ENCODE measurements around the gene PRKCZ. TPM values are rescaled to one million over a fixed set of nuclear protein-coding genes. Genes with fewer than 3 reads are reported as not detected.
"Not testable (repeated sequence)": the region's sequence is repeated elsewhere in the genome, so short reads cannot be mapped to it uniquely, and the experiment has no call there.

PRKCZ gene
- total and polyA plus RNA-seq, 9 donors, result 3.4 to 16.1 (median 5.8) TPM

GRCh38 chr1:2110738-2111673 is 60.8 kb downstream of the PRKCZ start:
- no peaks in the 10 kb centered on the region for H3K9me3 ChIP-seq
- H3K36me3 ChIP-seq, result no peaks in the 10 kb centered on the region
- intact Hi-C loops (cut with DNase I), result no loop called here
- no peak overlapping the region for H3K4me3 ChIP-seq
- no peaks in the 10 kb centered on the region for H3K27me3 ChIP-seq
- no peaks in the 10 kb centered on the region for H3K4me1 ChIP-seq (ENCODE audit: insufficient read depth)
- DNase-seq, result no peak
- no peak overlapping the region for H3K27ac ChIP-seq
- TF ChIP-seq CTCF (IDR thresholded peaks at IDR 0.05), result no peak
- TF ChIP-seq EP300 (IDR thresholded peaks at IDR 0.05), result no peak
- no peak for TF ChIP-seq POLR2A (IDR thresholded peaks at IDR 0.05)
- 88 to 93% (median 91%) methylated on average over 28 of the region's 28 CpGs for WGBS, 3 donors

GRCh38 chr1:2111674-2112035 is 61.4 kb downstream of the PRKCZ start:
- H3K27me3 ChIP-seq, result no peaks in the 10 kb centered on the region
- no peak for TF ChIP-seq POLR2A (IDR thresholded peaks at IDR 0.05)
- no peak overlapping the region for H3K27ac ChIP-seq
- no peak for DNase-seq
- H3K4me3 ChIP-seq, result no peak overlapping the region
- H3K9me3 ChIP-seq, result no peaks in the 10 kb centered on the region
- no peaks in the 10 kb centered on the region for H3K4me1 ChIP-seq (ENCODE audit: insufficient read depth)
- intact Hi-C loops (cut with DNase I), result no loop called here
- WGBS, 3 donors, result 88 to 91% (median 89%) methylated on average over 15 of the region's 15 CpGs
- no peaks in the 10 kb centered on the region for H3K36me3 ChIP-seq

DNA sequence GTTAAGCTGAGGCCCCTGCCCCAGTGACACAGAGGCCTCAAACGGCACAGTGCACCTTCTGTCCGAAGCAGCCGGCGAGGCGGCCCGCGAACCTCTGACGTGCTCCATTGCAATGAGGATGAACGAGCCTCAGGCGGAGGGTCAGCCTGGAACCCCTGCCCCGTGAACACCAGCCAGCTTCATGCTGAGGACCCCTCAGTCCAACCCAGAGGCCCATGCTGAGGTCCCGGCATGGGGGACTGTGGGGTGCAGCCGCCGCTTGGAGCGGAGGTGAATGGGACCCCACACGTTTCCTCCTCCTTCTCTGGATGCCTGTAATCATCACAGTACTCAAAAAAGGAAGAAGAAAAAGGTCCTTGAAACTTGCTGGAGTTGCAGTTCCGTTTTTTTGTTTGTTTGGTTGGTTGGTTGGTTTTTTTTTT is 62.1 kb downstream of the PRKCZ start:
- Histone ChIP-seq H3K4me1 (ENCODE audit: insufficient read depth) (no peaks in the 10 kb centered on the region), H3K36me3 (no peaks in the 10 kb centered on the region), H3K27ac (no peak overlapping the region), H3K9me3 (no peaks in the 10 kb centered on the region), H3K27me3 (no peaks in the 10 kb centered on the region), H3K4me3 (no peak overlapping the region)
- no peak for DNase-seq
- 70 to 74% (median 71%) methylated on average over 17 of the region's 17 CpGs for WGBS, 3 donors
- intact Hi-C loops (cut with DNase I), result no loop called here
- TF ChIP-seq CTCF (IDR thresholded peaks at IDR 0.05), result no peak
- no peak for TF ChIP-seq EP300 (IDR thresholded peaks at IDR 0.05)
- no peak for TF ChIP-seq POLR2A (IDR thresholded peaks at IDR 0.05)

- H3K27ac ChIP-seq, result no peak overlapping the region
- no peak for TF ChIP-seq POLR2A (IDR thresholded peaks at IDR 0.05)
- no peak for TF ChIP-seq EP300 (IDR thresholded peaks at IDR 0.05)
- TF ChIP-seq CTCF (IDR thresholded peaks at IDR 0.05), result no peak
- H3K9me3 ChIP-seq, result no peaks in the 10 kb centered on the region
- no peak overlapping the region for H3K4me3 ChIP-seq
- intact Hi-C loops (cut with DNase I), result no loop called here
- H3K4me1 ChIP-seq (ENCODE audit: insufficient read depth), result no peaks in the 10 kb centered on the region
- no peaks in the 10 kb centered on the region for H3K27me3 ChIP-seq
- H3K36me3 ChIP-seq, result no peaks in the 10 kb centered on the region
- 87 to 88% (median 88%) methylated on average over 15 of the region's 15 CpGs for WGBS, 3 donors
- no peak for DNase-seq
These were observed 63.5 kb downstream of the PRKCZ start for GRCh38 chr1:2113620-2114135.

DNA sequence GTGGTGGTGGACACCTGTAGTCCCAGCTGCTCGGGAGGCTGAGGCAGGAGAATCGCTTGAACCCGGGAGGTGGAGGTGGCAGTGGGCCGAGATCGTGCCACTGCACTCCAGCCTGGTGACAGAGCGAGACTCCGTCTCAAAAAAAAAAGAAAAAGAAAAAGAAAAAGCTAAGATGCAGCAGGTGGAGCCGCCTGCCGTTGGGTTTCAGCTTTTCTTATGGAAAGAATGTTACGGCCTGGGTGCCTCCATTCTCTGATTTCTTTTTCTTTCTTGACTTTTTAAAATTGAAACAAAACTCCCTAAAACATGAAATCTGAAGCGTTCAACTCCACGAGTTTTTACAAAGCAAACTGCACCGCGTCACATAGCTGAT is 64.4 kb downstream of the PRKCZ start:
- H3K27ac ChIP-seq; H3K4me3 ChIP-seq; H3K9me3 ChIP-seq; H3K36me3 ChIP-seq; intact Hi-C loops (cut with DNase I); H3K4me1 ChIP-seq (ENCODE audit: insufficient read depth); DNase-seq; H3K27me3 ChIP-seq: not testable (repeated sequence)
- WGBS, 3 donors, result 78 to 86% (median 83%) methylated on average over 14 of the region's 14 CpGs
